Astrocyte (in vitro differentiated cells and primary cell): Measurements from ENCODE around the gene SPX.

ENCODE experiments used
- CTCF ChIP-seq: IDR thresholded peaks from 2 replicates; pipeline ENCODE4 v1.5.1; 2011; ENCODE audit warnings: low read depth, mild to moderate bottlenecking, inconsistent platforms, low read length, moderate library complexity; ENCODE audit not compliant: insufficient read depth
- EZH2 ChIP-seq: IDR thresholded peaks from 2 replicates; pipeline ENCODE4 v1.6.1; 2012; ENCODE audit warnings: mild to moderate bottlenecking, low read length, inconsistent platforms; ENCODE audit not compliant: insufficient read depth

DNA sequence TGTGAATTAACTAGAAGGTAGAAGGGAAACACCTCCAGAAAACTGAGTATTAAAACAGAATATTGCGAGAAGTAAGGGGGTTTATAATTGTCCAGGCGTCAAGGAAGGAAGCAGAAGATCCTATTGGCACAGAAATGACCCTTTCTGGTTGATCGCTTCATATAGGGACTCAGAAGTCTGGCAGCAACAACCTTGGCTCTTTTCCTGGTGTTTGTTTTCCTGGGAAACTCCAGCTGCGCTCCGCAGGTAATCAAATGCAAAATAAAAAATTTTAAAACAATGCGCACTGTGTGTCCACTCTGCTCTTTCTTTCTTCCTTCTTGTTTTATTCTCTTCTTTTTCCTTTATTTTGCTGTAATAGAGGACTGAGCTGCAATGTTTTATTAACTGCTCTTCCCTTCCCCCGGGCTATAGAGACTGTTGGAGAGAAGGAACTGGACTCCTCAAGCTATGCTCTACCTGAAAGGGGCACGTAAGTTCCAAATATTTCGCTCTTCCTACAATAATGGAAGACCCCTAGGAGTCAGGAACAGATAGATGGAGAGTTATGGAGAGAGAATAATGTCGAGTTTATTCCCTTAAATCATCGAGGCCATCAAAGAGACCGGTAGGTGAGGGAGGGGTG is 737 bp downstream of the SPX start:
- TF ChIP-seq EZH2 (no peak), CTCF (no peak)
